OCI-M2 (cell line): ENCODE results near the gene RFX3.

Experiments
- DNase-seq: peaks from one replicate; lab custom pipeline; 2025; ENCODE audit not compliant: unreplicated experiment; lab: John Stamatoyannopoulos, UW

RFX3 gene

DNA sequence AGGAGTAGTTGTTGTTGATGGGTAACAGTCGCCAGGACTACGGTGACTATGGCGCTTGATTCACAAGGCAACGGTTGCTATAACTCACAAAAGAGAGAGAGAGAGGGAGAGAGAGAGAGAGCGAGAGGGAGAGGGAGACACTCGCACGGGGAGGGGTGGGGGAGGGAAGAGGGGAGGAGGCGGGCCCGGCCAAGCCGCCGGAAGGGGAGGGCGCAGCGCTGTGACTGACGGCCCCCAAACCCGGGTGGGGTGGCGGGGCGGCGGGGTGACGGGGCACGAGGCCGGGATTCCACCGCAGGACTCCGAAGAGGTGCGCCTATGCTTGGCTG lies at the start of gene RFX3:
TSS of gene RFX3 (minus strand) at position 166 of the 329 bp plus-strand sequence. CDS start 130,413 bp downstream, outside the sequence.
- no peak for DNase-seq

DNA sequence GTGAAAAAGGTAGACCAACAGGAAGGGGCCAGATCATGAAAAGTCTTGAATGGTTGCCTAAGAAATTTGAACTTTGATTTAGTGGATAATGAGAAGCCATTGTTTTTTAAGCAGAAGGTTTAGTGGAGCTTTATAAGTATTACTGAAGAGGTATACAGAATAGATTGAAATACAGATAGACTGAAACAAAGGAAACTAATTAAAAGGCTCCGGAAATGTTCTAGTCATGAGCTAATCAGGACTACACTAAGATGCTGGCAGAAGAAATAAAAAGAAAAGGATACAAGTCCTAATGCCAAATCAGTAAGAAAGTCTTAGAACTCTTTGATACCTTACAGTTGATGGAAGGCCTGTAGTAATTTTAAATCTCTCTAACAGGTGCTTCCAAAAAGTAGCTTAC lies 45.7 kb upstream of the RFX3 start:
- no peak for DNase-seq

GRCh38 chr9:3569529-3569928 lies 43.7 kb upstream of the RFX3 start:
- no peak for DNase-seq

DNA sequence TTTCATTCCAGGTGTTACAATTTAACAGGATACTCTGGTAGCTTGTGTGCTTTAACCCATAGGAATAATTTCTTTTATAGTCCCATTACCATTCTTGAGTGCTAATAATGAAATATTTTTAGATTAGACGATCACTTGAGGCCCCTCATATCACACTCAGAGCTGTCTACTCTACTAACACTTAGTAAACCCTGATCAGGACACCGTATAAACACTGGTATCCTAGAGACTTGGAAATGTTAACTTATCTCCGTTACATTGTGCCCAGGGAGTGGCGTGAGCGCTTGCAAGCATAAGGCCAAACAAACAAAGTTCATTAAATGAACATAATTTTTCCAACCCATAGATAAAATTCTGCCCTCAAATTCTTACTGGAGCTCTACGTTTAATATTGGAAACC lies 42.2 kb upstream of the RFX3 start:
- no peak for DNase-seq

GRCh38 chr9:3553076-3553765 lies 27.4 kb upstream of the RFX3 start:
- no peak for DNase-seq

GRCh38 chr9:3549225-3549624 lies 23.4 kb upstream of the RFX3 start:
- DNase-seq = no peak

- DNase-seq = no peak
Observed at GRCh38 chr9:3548648-3549047, 22.8 kb upstream of the RFX3 start.

GRCh38 chr9:3541206-3541605 lies 15.4 kb upstream of the RFX3 start:
- DNase-seq = no peak

DNA sequence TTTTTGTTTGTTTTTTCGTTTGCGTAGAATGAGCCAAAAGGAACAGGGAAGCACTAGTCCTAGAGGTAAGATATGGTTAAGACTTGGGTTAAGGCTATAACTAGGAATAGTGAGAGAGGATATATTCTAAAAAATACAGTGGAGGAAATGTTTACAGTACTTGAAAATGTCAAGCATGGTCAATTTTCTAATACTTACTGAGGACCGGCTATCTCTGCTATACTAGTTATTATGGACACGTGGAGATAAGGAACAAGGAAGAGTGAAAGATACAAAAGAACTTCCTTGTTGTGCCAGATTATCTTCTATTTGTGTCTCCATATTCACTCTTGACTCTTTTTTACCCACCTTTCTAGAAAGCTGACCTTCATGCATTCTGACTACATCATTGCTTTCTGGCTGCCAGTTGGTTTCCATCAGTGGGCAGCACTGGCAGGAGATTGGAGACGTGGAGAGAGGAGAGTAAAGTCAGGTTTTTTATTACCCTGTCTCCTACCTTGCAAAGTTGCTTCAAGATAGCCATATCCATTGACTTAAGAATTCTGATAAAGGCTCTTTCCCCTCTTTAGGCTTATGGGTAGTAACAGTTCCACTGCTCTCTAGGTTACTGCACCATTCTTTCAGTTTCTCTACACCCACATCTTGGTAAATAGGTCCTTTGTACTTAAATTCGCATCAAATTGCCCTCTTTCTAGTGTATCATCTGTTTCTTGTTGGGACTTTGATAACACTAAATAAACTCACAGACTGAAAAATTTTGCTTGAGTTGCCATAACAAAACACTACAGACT lies 9.0 kb upstream of the RFX3 start:
- DNase-seq = no peak

- no peak for DNase-seq
Observed at GRCh38 chr9:3532158-3532557, 6.4 kb upstream of the RFX3 start.

DNA sequence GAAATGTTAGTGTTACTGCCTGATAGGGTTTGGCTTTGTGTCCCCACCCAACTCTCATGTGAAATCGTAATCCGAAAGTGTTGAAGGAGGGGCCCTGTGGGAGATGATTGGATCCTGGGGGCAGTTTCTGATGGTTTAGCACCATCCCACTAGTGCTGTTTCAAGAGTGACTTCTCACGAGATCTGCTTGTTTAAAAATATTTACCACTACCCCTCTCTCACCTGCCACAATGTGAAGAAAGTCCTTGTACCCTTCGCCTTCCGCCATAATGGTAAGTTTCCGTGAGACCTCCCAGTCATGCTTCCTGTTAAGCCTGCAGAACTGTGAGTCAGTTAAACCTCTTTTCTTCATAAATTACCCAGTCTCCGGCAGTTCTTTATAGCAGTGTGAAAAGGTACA lies 2.6 kb upstream of the RFX3 start:
- DNase-seq = no peak

- DNase-seq = no peak
Observed at GRCh38 chr9:3526997-3527940, 1.5 kb upstream of the RFX3 start.

GRCh38 chr9:3526165-3526996 lies 580 bp upstream of the RFX3 start:
- no peak for DNase-seq

GRCh38 chr9:3525096-3525835 lies 535 bp downstream of the RFX3 start:
- DNase-seq = no peak

- DNase-seq = no peak
Observed at GRCh38 chr9:3521966-3522365, 3.8 kb downstream of the RFX3 start.

DNA sequence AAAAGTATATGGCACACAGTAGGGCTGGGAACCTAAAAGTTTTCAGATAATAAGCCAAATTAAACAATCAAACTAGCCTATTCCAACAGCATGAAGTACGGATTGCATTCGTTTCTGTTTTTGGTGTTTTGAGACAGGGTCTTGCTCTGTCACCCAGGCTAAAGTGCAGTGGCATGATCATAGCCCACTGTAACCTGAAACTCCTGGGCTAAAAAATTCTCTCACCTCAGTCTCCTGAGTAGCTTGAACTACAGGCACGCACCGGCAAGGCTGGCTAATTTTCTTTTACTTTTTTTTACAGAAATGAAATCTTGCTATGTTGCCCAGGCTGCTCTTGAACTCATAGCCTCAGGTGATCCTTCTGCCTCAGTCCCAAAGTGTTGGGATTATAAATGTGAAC lies 5.2 kb downstream of the RFX3 start:
- no peak for DNase-seq

DNA sequence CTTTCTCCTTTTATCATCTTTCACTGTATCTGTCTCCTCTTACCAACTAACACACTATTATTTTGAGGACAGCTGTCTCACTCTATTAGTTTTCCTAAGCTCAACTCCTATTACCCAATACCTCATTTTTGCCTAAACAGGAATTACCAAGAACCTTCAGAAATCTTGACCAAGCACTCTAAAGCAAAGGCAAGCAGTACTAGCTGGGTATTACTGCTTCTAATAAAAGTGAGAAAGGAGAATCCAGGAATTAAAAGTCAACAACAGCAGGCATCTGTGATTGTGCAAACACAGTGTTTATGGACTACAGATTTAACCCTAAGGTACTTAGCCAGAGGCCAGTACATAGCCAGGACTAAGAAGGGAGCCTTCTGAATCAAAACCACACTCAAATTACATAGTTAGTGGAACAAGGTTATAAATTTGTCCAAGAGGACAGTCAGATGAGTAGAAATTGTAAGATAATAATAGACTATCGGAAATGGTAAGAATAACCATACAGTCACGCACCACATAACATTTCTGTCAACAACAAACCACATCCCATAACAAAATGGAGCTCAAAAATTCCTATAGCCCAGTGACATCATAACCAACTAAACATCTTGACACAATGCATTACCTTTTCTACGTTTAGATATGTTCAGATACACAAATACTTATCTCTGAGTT lies 8.3 kb downstream of the RFX3 start:
- DNase-seq = no peak

- DNase-seq = no peak
Observed at GRCh38 chr9:3516667-3517330, 9.0 kb downstream of the RFX3 start.

- DNase-seq = no peak
Observed at GRCh38 chr9:3515405-3515804, 10.4 kb downstream of the RFX3 start.
